HCT116 (cell line): ENCODE results near the gene NAV1. TPM values are rescaled to one million over a fixed set of nuclear protein-coding genes. Genes with fewer than 3 reads are reported as not detected.

Experiments used
- ATAC-seq: fragments of 200-7000 bp; cut with Tn5 transposase; 2 replicates; pipeline ENCODE4 v1.9.1; 2020; ENCODE audit warnings: mild to moderate bottlenecking, moderate library complexity
- BruUV-seq: library from RNA; stranded (reverse); fragments of 400-500 nt; replicated peaks from 2 replicates; lab custom pipeline; 2021; lab: Mats Ljungman, UMichigan
- CTCF ChIA-PET: fragments of 300-600 bp; sonication (Branson Sonifier 250); formaldehyde crosslinking; loops from one replicate; lab custom pipeline; 2021; ENCODE audit warnings: antibody characterized with exemption; lab: Charles Lee
- POLR2A ChIA-PET: fragments of 300-600, 350-600 bp; sonication (Branson Sonifier 250); formaldehyde crosslinking; loops from one replicate; lab custom pipeline; 2021; ENCODE audit warnings: antibody characterized with exemption; lab: Charles Lee
- RAD21 ChIA-PET, 2 experiments: fragments of 300-600 bp; sonication (Branson Sonifier 250); formaldehyde crosslinking; loops; one replicate each; lab custom pipeline; 2023; ENCODE audit warnings: low total read pairs in 2 of 2; ENCODE audit not compliant: uncharacterized antibody in 2 of 2, unreplicated experiment in 2 of 2, low non-redundant PET in 1 of 2; lab: Charles Lee
- DNase-seq: peaks from one replicate; pipeline ENCODE4 v3.0.0-alpha.2; 2010; ENCODE audit warnings: low read depth, low spot score
- H2AFZ ChIP-seq: fragments of 200-600 bp; shearing (Covaris generic), sonication (generic); 2 replicates; pipeline ENCODE4 v1.6.1; 2017; ENCODE audit warnings: low read depth, mixed run types, mixed read lengths, antibody characterized with exemption, low read length; ENCODE audit not compliant: poor library complexity, severe bottlenecking
- H3K27ac ChIP-seq: 2 replicates; pipeline ENCODE4 v1.5.1; 2012; ENCODE audit warnings: low read depth, low read length
- H3K27me3 ChIP-seq: fragments of 200-600 bp; sonication (generic); 2 replicates; pipeline ENCODE4 v1.6.1; 2016; ENCODE audit warnings: mixed run types, low read length, mixed read lengths; ENCODE audit not compliant: insufficient read depth
- H3K36me3 ChIP-seq, 2 experiments: fragments of 200-500 bp in 1 of 2; fragments of 200-600 bp in 1 of 2; sonication (Bioruptor generic) in 1 of 2; sonication (generic) in 1 of 2; 2 replicates each; pipeline versions ENCODE4 v1.5.1 to v1.6.1; 2014 to 2016; ENCODE audit warnings: low read length in 2 of 2, inconsistent platforms in 1 of 2, mixed read lengths in 1 of 2, mixed run types in 1 of 2; ENCODE audit not compliant: insufficient read depth in 2 of 2, control insufficient read depth in 1 of 2
- H3K4me1 ChIP-seq, 2 experiments: fragments of 200-600 bp in 1 of 2; sonication (generic) in 1 of 2; 2 replicates each; pipeline versions ENCODE4 v1.5.1 to v1.6.1; 2012 to 2017; ENCODE audit warnings: low read length in 2 of 2, inconsistent platforms in 1 of 2, mild to moderate bottlenecking in 1 of 2, mixed read lengths in 1 of 2, mixed run types in 1 of 2, moderate library complexity in 1 of 2; ENCODE audit not compliant: insufficient read depth in 2 of 2, control insufficient read depth in 1 of 2
- H3K4me2 ChIP-seq: fragments of 200-600 bp; sonication (generic); 2 replicates; pipeline ENCODE4 v1.6.1; 2017; ENCODE audit warnings: mixed run types, low read length, mixed read lengths
- H3K4me3 ChIP-seq, 2 experiments: fragments of 200-600 bp in 1 of 2; sonication (generic) in 1 of 2; replicated peaks in 1 of 2; 2 replicates each; pipeline ENCODE4 v1.5.1; 2011 to 2016; ENCODE audit warnings: low read length in 2 of 2, control low read depth in 1 of 2, low read depth in 1 of 2, mild to moderate bottlenecking in 1 of 2, mixed read lengths in 1 of 2, mixed run types in 1 of 2
- H3K79me2 ChIP-seq: fragments of 200-600 bp; sonication (generic); 2 replicates; pipeline ENCODE4 v1.6.1; 2017; ENCODE audit warnings: mild to moderate bottlenecking, mixed run types, low read length, moderate library complexity, mixed read lengths; ENCODE audit not compliant: insufficient read depth
- H3K9ac ChIP-seq: fragments of 200-600 bp; sonication (generic); 2 replicates; pipeline ENCODE4 v1.6.1; 2016; ENCODE audit warnings: low read length, mixed read lengths
- H3K9me2 ChIP-seq: fragments of 200-600 bp; sonication (generic), shearing (Covaris generic); 2 replicates; pipeline ENCODE4 v1.6.1; 2017; ENCODE audit warnings: mixed run types, mild to moderate bottlenecking, moderate library complexity; ENCODE audit not compliant: insufficient read depth
- H3K9me3 ChIP-seq, 2 experiments: fragments of 200-500 bp in 1 of 2; fragments of 200-600 bp in 1 of 2; sonication (Bioruptor generic) in 1 of 2; sonication (generic) in 1 of 2; 2 replicates each; pipeline ENCODE4 v1.6.1; 2014 to 2017; ENCODE audit warnings: low read length in 2 of 2, mixed read lengths in 2 of 2, inconsistent platforms in 1 of 2, low read depth in 1 of 2, mild to moderate bottlenecking in 1 of 2, mixed run types in 1 of 2, moderate library complexity in 1 of 2; ENCODE audit not compliant: control insufficient read depth in 1 of 2, insufficient read depth in 1 of 2
- H4K20me1 ChIP-seq: fragments of 200-600 bp; sonication (generic), shearing (Covaris generic); 2 replicates; pipeline ENCODE4 v1.6.1; 2017; ENCODE audit warnings: mixed run types, mild to moderate bottlenecking, moderate library complexity; ENCODE audit not compliant: insufficient read depth
- CEBPB ChIP-seq: IDR thresholded peaks from 2 replicates; pipeline ENCODE4 v1.6.1; 2012; ENCODE audit warnings: low read depth
- EZH2phosphoT487 ChIP-seq: fragments of 200-600 bp; IDR thresholded peaks from 2 replicates; pipeline ENCODE4 v1.6.1; 2018; ENCODE audit warnings: antibody characterized with exemption, borderline replicate concordance
- FOSL1 ChIP-seq: IDR thresholded peaks from 2 replicates; pipeline ENCODE4 v1.6.1; 2012; ENCODE audit warnings: low read depth
- POLR2A ChIP-seq: IDR thresholded peaks from 2 replicates; pipeline ENCODE4 v1.7.0; 2011; ENCODE audit warnings: borderline replicate concordance; ENCODE audit not compliant: insufficient read depth, insufficient read length; ENCODE audit errors: extremely low read depth
- POLR2AphosphoS5 ChIP-seq: IDR thresholded peaks from 2 replicates; pipeline ENCODE4 v1.6.1; 2011; ENCODE audit warnings: mild to moderate bottlenecking, low read depth, low read length, moderate library complexity
- RAD21 ChIP-seq: IDR thresholded peaks from 2 replicates; pipeline ENCODE4 v1.6.1; 2012; ENCODE audit warnings: low read depth, mild to moderate bottlenecking
- SIN3A ChIP-seq: IDR thresholded peaks from 2 replicates; pipeline ENCODE4 v1.6.1; 2012; ENCODE audit warnings: low read depth
- YY1 ChIP-seq: IDR thresholded peaks from 2 replicates; pipeline ENCODE4 v1.6.1; 2011; ENCODE audit warnings: low read length, low read depth, moderate library complexity, mild to moderate bottlenecking; ENCODE audit not compliant: insufficient replicate concordance; ENCODE audit errors: extremely low read depth
- ZNF274 ChIP-seq: fragments of 200-500 bp; sonication (Bioruptor generic); IDR thresholded peaks from 2 replicates; pipeline ENCODE4 v1.6.1; 2014; ENCODE audit warnings: mild to moderate bottlenecking, low read depth, low read length, inconsistent platforms
- intact Hi-C: fragments of 100-400 bp; cut with micrococcal nuclease; formaldehyde crosslinking; loops from 2 replicates; pipeline ENCODE4 v1.10.0; 2022
- total RNA-seq: library from RNA; stranded (reverse); gene quantifications from one replicate; pipeline ENCODE4 v1.2.1, GENCODE V29; 2021; ENCODE audit not compliant: unreplicated experiment
- TF ChIP-seq, protein P1 (sequence below): IDR thresholded peaks from 2 replicates; pipeline ENCODE4 v1.6.1; 2012
- TF ChIP-seq, protein P2 (sequence below), 3 experiments: fragments of 200-600 bp in 1 of 3; sonication (generic) in 1 of 3; IDR thresholded peaks in 2 of 3; conservative IDR thresholded peaks in 1 of 3; 2 replicates each; pipeline ENCODE4 v1.5.1; 2012 to 2017; ENCODE audit warnings: low read depth in 2 of 3, low read length in 2 of 3, antibody characterized with exemption in 1 of 3, borderline replicate concordance in 1 of 3, control low read depth in 1 of 3, mild to moderate bottlenecking in 1 of 3, mixed read lengths in 1 of 3, mixed run types in 1 of 3, moderate library complexity in 1 of 3; ENCODE audit not compliant: insufficient read depth in 1 of 3

NAV1 gene
- total RNA-seq, 1 experiment from 2014 or later, result 22.8 TPM

DNA sequence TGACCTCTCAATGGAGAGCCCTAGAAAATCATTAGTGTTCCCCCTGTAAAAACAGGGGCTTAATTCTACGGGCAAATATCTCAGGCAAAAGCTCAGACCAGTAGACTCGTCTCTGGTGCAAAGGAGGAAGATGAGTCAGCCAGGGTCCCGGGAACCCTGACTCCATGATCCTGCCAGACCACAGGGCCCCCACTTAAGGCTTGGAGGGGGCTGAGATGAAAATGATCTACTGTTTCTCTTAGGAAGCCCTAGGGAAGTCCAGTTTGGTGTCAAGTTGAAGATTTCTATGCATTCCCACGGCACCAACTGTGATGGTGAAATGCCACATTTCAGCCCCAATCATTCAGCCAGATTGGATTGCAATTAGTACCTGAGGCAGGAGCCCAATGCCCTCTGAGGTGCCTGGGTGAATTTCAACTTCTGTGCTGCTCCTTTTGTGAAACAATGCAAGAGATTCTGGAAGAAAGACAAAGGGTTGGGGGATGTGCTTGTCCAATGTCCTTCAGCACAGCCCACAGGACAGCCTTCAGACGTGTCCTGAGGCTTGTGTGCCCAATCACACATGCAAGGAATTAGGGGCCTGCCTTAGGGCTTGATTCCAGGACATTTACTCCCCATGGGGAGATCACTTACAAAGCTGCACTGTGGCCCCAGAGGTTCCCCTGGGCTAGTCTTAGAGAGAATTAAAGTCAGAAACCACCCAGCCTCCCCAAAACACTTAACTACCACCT is 18.1 kb downstream of the NAV1 start:
- H3K9me2 ChIP-seq, result no peaks in the 10 kb centered on the region
- ChIA-PET CTCF (interaction anchor here (0.8 kb wide), 1 partner anchor 236 kb away, joined by 3 read pairs; no protein-coding TSS in a partner anchor), POLR2A (no interaction called here), RAD21 (no interaction called here)
- no peak for DNase-seq
- intact Hi-C loops, result no loop called here
- no peaks in the 10 kb centered on the region for H3K36me3 ChIP-seq
- H3K27ac ChIP-seq, result no peak overlapping the region
- H3K79me2 ChIP-seq, result no peaks in the 10 kb centered on the region
- H3K9ac ChIP-seq, result no peak overlapping the region
- no peaks in the 10 kb centered on the region for H4K20me1 ChIP-seq
- no peak overlapping the region for H3K4me3 ChIP-seq
- H2AFZ ChIP-seq, result no peak overlapping the region
- no peak overlapping the region for H3K4me2 ChIP-seq
- no peak for TF ChIP-seq RAD21
- no peak for TF ChIP-seq EZH2phosphoT487
- no peak for TF ChIP-seq SIN3A
- no peak for TF ChIP-seq FOSL1
- TF ChIP-seq, protein P1, sequence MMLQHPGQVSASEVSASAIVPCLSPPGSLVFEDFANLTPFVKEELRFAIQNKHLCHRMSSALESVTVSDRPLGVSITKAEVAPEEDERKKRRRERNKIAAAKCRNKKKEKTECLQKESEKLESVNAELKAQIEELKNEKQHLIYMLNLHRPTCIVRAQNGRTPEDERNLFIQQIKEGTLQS, result no peak
- peaks cover 2 to 16% of the 10 kb centered on the region in 2 experiments; a peak in 3 of 4 replicates for H3K4me1 ChIP-seq
- no peaks in the 10 kb centered on the region for H3K27me3 ChIP-seq
- no peak for ATAC-seq
- BruUV-seq, result no TSS peak
- H3K9me3 ChIP-seq, result no peaks in the 10 kb centered on the region

DNA sequence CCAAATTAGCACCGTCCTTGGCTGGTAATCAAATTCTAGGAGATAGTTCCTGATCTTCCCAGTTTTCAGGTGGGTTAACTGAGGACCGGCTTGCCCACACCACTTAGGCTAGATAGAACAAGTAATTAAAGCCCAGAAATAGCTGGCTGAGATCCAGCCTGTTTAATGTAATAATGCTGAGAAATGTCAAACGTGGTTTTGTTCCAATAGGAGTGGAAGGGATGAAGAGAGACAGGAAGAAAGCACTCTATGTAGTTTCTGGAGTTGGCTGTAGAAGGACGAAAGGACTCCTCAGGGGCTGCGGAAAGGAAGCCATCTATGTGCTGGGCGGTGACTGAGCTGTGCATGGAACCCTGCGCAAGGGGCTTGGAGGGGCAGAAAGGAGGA is 18.6 kb downstream of the NAV1 start:
- Histone ChIP-seq H2AFZ (no peak overlapping the region), H3K9ac (no peak overlapping the region), H3K9me2 (no peaks in the 10 kb centered on the region), H3K36me3 (no peaks in the 10 kb centered on the region), H3K79me2 (no peaks in the 10 kb centered on the region), H3K4me2 (no peak overlapping the region), H3K4me3 (no peak overlapping the region), H3K4me1 (peaks cover 2 to 16% of the 10 kb centered on the region in 2 experiments; a peak in 3 of 4 replicates), H3K27me3 (no peaks in the 10 kb centered on the region), H3K27ac (no peak overlapping the region), H4K20me1 (no peaks in the 10 kb centered on the region), H3K9me3 (no peaks in the 10 kb centered on the region)
- TF ChIP-seq CEBPB (no peak), POLR2A (no peak), POLR2AphosphoS5 (no peak), ZNF274 (no peak), YY1 (no peak)
- TF ChIP-seq, protein P2, sequence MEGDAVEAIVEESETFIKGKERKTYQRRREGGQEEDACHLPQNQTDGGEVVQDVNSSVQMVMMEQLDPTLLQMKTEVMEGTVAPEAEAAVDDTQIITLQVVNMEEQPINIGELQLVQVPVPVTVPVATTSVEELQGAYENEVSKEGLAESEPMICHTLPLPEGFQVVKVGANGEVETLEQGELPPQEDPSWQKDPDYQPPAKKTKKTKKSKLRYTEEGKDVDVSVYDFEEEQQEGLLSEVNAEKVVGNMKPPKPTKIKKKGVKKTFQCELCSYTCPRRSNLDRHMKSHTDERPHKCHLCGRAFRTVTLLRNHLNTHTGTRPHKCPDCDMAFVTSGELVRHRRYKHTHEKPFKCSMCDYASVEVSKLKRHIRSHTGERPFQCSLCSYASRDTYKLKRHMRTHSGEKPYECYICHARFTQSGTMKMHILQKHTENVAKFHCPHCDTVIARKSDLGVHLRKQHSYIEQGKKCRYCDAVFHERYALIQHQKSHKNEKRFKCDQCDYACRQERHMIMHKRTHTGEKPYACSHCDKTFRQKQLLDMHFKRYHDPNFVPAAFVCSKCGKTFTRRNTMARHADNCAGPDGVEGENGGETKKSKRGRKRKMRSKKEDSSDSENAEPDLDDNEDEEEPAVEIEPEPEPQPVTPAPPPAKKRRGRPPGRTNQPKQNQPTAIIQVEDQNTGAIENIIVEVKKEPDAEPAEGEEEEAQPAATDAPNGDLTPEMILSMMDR (IDR thresholded peaks at IDR 0.05 in 2 of 3, conservative IDR thresholded peaks at IDR 0.05 in 1 of 3; ENCODE audit: borderline replicate concordance in 1 of 3, insufficient read depth in 1 of 3, low read depth in 2 of 3, low read length in 2 of 3), result no peak
- TF ChIP-seq, protein P1, result no peak
- intact Hi-C loops, result no loop called here
- ATAC-seq (no peak), DNase-seq (no peak)
- RAD21 ChIA-PET, result no interaction called here
- CTCF ChIA-PET, result interaction anchor here (0.8 kb wide), 1 partner anchor 235 kb away, joined by 3 read pairs; no protein-coding TSS in a partner anchor
- BruUV-seq, result no TSS peak
- POLR2A ChIA-PET, result no interaction called here
